Gastroesophageal sphincter (tissue), 4 donors: ENCODE data around the gene ZBTB8A. TPM values are rescaled to one million over a fixed set of nuclear protein-coding genes. Genes with fewer than 3 reads are reported as not detected.
"Not testable (repeated sequence)": the region's sequence is repeated elsewhere in the genome, so short reads cannot be mapped to it uniquely, and the experiment has no call there.

Source experiments
- ATAC-seq: fragments of 150-250 bp; one replicate; pipeline ENCODE4 v1.9.1; 2016; ENCODE audit warnings: mild to moderate bottlenecking, moderate library complexity
- H3K27ac ChIP-seq, 4 donors: fragments of 200-600 bp; sonication (generic) in 3 of 4; 1 replicate in 3 of 4; 2 replicates in 1 of 4; pipeline ENCODE4 v1.5.1; 2016 to 2019
- H3K27me3 ChIP-seq: fragments of 200-600 bp; sonication (generic); one replicate; pipeline ENCODE4 v1.5.1; 2019
- H3K36me3 ChIP-seq, 2 donors: fragments of 200-600 bp; sonication (generic); one replicate each; pipeline ENCODE4 v1.5.1; 2019; ENCODE audit warnings: control low read depth in 1 of 2
- H3K4me1 ChIP-seq, 3 donors: fragments of 200-600 bp; sonication (generic); 1 replicate in 2 of 3; 2 replicates in 1 of 3; pipeline ENCODE4 v1.5.1; 2016 to 2019; ENCODE audit warnings: control low read depth in 2 of 3
- H3K4me3 ChIP-seq, 2 donors: fragments of 200-600 bp; sonication (generic); one replicate each; pipeline ENCODE4 v1.5.1; 2019; ENCODE audit warnings: mild to moderate bottlenecking in 1 of 2, moderate library complexity in 1 of 2
- H3K9me3 ChIP-seq, 3 donors: fragments of 200-600 bp; sonication (generic); one replicate each; pipeline ENCODE4 v1.5.1; 2017 to 2019; ENCODE audit warnings: control low read depth in 2 of 3
- EP300 ChIP-seq: sonication (generic); formaldehyde crosslinking; IDR thresholded peaks from one replicate; pipeline ENCODE4 v1.6.1; 2017; ENCODE audit warnings: antibody characterized with exemption, mild to moderate bottlenecking
- POLR2A ChIP-seq, 2 donors: fragments of 450-650 bp; IDR thresholded peaks; one replicate each; pipeline ENCODE4 v1.6.1; 2017; ENCODE audit warnings: antibody characterized with exemption in 2 of 2, mild to moderate bottlenecking in 2 of 2, moderate library complexity in 1 of 2
- POLR2AphosphoS5 ChIP-seq: sonication (generic); formaldehyde crosslinking; IDR thresholded peaks from one replicate; pipeline ENCODE4 v1.6.1; 2017; ENCODE audit warnings: antibody characterized with exemption
- WGBS, 2 donors: methylation state at CpG; one replicate each; pipeline ENCODE4 v1.1.5; 2018; ENCODE audit warnings: low coverage in 1 of 2; 5-methylcytosine and 5-hydroxymethylcytosine counted together
- total RNA-seq, 4 donors: library from RNA; depleted of rRNA; stranded (reverse); fragments of >200 nt; gene quantifications; one replicate each; pipeline ENCODE4 v1.1.0, GENCODE V29; 2016
- TF ChIP-seq, protein P1 (sequence below), 4 experiments: fragments of 200-600 bp in 2 of 4; fragments of 450-650 bp in 2 of 4; sonication (generic) in 1 of 4; IDR thresholded peaks; one replicate each; pipeline ENCODE4 v1.5.1; 2017 to 2019; ENCODE audit warnings: antibody characterized with exemption in 4 of 4, mild to moderate bottlenecking in 2 of 4, moderate library complexity in 2 of 4

ZBTB8A gene
- total RNA-seq, 4 donors from 2014 or later = 8.4 to 10.9 (median 9.0) TPM

DNA sequence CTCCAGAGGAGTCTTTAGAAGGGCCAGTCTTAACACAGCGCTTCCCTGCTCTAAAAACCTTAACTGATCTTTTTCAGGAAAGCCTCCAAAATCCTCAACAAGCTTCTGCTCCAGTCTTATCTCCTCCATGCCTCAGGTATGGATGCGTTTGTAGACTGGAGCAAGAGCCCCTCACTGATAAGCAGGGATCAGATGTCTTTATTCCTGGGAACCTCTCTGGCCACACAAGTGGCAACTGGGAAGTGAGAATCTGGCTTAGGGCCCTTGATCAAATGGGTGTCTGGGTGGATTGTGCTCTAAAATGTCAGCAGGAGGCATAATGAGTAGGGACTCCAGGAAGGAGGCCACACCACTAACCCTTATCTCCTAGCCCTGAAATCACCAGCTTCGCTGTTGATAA lies 1.4 kb downstream of the ZBTB8A start:
- 76 to 90% methylated on average over 1 to 3 of the region's 3 CpGs for WGBS, 2 donors
- H3K27ac ChIP-seq = peak overlapping the region in 1 of 4 donors; percentile 86

DNA sequence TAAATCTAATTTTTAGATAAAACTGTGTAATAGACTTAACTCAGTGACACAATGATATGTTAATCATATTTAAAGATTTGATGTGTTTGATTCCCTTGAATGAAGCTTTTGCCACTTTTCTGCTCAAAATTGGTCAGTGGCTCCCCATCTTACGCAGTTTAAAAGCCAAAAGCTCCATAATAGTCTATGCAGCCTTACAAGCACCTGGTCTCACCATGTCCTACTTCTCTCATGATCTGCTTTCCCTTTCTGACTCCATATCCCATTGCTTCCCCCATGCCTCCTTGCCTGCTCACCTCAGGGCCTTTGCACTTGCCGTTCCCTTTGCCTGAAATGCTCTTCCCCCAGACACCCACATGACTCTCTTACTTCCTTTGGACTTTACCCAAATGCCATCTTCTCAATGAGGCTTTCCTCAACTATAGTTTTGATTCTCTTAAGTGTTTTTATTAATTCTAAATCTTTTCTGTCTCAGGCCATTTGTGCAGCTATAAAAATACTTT lies 1.9 kb downstream of the ZBTB8A start:
- Histone ChIP-seq H3K4me1 (peaks cover 0 to 28% (median 0%) of the 10 kb centered on the region in 3 donors), H3K36me3 (no peaks in the 10 kb centered on the region), H3K27me3 (no peaks in the 10 kb centered on the region), H3K9me3 (no peaks in the 10 kb centered on the region), H3K27ac (no peak overlapping the region), H3K4me3 (no peak overlapping the region)
- WGBS, 2 donors = 94 to 100% methylated on average over 2 of the region's 2 CpGs
- ATAC-seq = no peak
- TF ChIP-seq POLR2A (IDR thresholded peaks at IDR 0.05) = no peak
- TF ChIP-seq, protein P1, sequence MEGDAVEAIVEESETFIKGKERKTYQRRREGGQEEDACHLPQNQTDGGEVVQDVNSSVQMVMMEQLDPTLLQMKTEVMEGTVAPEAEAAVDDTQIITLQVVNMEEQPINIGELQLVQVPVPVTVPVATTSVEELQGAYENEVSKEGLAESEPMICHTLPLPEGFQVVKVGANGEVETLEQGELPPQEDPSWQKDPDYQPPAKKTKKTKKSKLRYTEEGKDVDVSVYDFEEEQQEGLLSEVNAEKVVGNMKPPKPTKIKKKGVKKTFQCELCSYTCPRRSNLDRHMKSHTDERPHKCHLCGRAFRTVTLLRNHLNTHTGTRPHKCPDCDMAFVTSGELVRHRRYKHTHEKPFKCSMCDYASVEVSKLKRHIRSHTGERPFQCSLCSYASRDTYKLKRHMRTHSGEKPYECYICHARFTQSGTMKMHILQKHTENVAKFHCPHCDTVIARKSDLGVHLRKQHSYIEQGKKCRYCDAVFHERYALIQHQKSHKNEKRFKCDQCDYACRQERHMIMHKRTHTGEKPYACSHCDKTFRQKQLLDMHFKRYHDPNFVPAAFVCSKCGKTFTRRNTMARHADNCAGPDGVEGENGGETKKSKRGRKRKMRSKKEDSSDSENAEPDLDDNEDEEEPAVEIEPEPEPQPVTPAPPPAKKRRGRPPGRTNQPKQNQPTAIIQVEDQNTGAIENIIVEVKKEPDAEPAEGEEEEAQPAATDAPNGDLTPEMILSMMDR (IDR thresholded peaks at IDR 0.05) = no peak
- TF ChIP-seq EP300 = no peak
- TF ChIP-seq POLR2AphosphoS5 = no peak

More for the DNA sequence above, 1.4 kb downstream of the ZBTB8A start:
- Histone ChIP-seq H3K36me3 (no peaks in the 10 kb centered on the region), H3K4me1 (peaks cover 0 to 28% (median 0%) of the 10 kb centered on the region in 3 donors), H3K4me3 (peak overlapping the region in 1 of 2 donors; percentile 76), H3K27me3 (no peaks in the 10 kb centered on the region), H3K9me3 (no peaks in the 10 kb centered on the region)
- ATAC-seq = no peak
- TF ChIP-seq, protein P1 (IDR thresholded peaks at IDR 0.05) = no peak
- TF ChIP-seq POLR2AphosphoS5 (no peak), EP300 (no peak), POLR2A (IDR thresholded peaks at IDR 0.05) (no peak)

DNA sequence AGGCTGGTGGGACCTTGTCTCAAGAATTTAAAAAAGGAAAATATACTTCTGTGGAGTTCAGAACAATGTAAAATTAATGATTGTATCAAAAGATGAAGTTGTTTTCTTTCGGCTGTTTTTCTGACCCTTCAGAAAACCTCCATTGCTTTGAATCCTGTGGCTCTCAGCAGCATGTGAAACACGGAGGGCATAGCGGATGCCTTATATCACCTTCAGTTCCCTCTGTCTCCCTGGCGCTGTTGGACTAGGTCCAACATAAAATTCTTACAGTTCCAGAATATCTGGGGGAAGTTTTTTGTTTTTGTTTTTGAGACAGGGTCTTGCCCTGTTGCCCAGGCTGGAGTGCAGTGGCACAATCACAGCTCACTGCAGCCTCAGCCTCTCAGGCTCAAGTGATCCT lies 7.4 kb downstream of the ZBTB8A start:
- Histone ChIP-seq H3K27me3 (no peaks in the 10 kb centered on the region), H3K9me3 (no peaks in the 10 kb centered on the region), H3K4me3 (no peak overlapping the region), H3K4me1 (no peaks in the 10 kb centered on the region), H3K36me3 (no peaks in the 10 kb centered on the region), H3K27ac (no peak overlapping the region)
- WGBS, 2 donors = 85 to 100% methylated on average over 1 to 3 of the region's 4 CpGs
- TF ChIP-seq POLR2AphosphoS5 (no peak), POLR2A (IDR thresholded peaks at IDR 0.05) (no peak), EP300 (no peak)
- TF ChIP-seq, protein P1 (IDR thresholded peaks at IDR 0.05) = no peak
- ATAC-seq = no peak

DNA sequence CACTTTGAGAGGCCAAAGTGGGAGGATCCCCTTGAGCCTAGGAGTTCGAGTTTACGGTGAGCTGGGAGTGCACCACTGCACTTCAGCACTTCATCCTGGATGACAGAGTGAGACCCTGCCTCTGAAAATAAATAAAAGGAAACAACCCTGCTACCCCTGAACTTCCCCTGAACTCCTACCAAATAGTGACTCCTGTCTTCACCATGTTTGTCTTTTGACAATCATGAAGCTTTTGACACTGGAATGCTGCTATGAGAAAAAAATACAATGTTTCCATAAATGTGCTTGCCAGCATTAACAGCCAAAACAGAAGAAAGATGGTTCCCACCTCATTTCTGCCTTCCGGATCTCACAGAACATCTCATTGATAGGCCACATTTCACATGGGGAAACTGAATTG lies 10.4 kb downstream of the ZBTB8A start:
- no peaks in the 10 kb centered on the region for H3K27me3 ChIP-seq
- H3K27ac ChIP-seq = no peak overlapping the region
- H3K4me3 ChIP-seq = no peak overlapping the region
- H3K4me1 ChIP-seq = no peaks in the 10 kb centered on the region
- TF ChIP-seq POLR2A (IDR thresholded peaks at IDR 0.05) (no peak), POLR2AphosphoS5 (no peak), EP300 (no peak)
- TF ChIP-seq, protein P1 (IDR thresholded peaks at IDR 0.05) = no peak
- 80 to 81% methylated on average over 3 of the region's 3 CpGs for whole genome bisulfite sequencing, 2 donors
- peaks cover 0 to 13% of the 10 kb centered on the region in 2 donors for H3K36me3 ChIP-seq
- ATAC-seq = no peak
- no peaks in the 10 kb centered on the region for H3K9me3 ChIP-seq

DNA sequence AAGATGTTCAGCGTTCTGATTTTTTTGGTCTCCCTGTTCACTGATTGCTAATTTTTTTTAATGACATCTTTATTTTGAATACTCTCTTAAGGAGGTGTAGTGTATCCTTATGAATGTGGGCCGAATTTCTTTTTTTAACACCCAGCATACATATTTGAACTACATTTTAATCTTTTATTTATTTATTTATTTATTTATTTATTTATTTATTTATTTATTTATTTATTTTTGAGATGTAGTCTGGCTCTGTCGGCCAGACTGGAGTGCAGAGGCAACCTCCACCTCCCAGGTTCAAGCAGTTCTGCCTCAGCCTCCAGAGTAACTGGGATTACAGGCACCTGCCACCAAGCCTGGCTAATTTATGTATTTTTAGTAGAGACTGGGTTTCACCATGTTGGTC lies 15.1 kb downstream of the ZBTB8A start:
- H3K4me1 ChIP-seq = no peaks in the 10 kb centered on the region
- H3K27me3 ChIP-seq = no peaks in the 10 kb centered on the region
- peaks cover 0 to 53% of the 10 kb centered on the region in 2 donors for H3K36me3 ChIP-seq
- no peak for ATAC-seq
- no peak overlapping the region for H3K27ac ChIP-seq
- WGBS, 2 donors = 87 to 94% methylated on average over 3 of the region's 3 CpGs
- no peaks in the 10 kb centered on the region for H3K9me3 ChIP-seq
- TF ChIP-seq POLR2AphosphoS5 (no peak), POLR2A (IDR thresholded peaks at IDR 0.05) (no peak)
- no peak overlapping the region for H3K4me3 ChIP-seq

DNA sequence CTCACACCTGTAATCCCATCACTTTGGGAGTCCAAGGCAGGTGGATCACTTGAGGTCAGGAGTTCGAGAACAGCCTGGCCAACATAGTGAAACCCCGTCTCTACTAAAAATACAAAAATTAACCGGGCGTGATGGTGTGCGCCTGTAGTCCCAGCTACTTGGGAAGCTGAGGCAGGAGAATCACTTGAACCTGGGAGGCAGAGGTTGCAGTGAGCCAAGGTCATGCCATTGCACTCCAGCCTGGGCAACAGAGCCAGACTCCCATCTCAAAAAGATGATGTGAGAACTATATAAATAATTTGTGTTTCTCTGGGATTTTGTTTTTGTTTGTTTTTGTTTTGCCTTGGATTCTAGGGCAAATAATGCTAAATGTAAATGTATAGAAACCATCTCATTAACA lies 17.8 kb downstream of the ZBTB8A start:
- ATAC-seq, H3K27ac ChIP-seq, H3K4me1 ChIP-seq, H3K4me3 ChIP-seq, H3K9me3 ChIP-seq, H3K27me3 ChIP-seq: not testable (repeated sequence)
- 96% methylated on average over 5 of the region's 5 CpGs; no CpG with 5 or more reads in 1 of the 2 donors for WGBS, 2 donors
- peaks cover 0 to 78% of the 10 kb centered on the region in 2 donors for H3K36me3 ChIP-seq
